Kidney (tissue), 14 donors: ENCODE data around the gene IFRD2. TPM values are rescaled to one million over a fixed set of nuclear protein-coding genes. Genes with fewer than 3 reads are reported as not detected.
A peak's percentile ranks its signal among the peaks of the same experiment; 100 is the strongest.

Experiments used
- DNase-seq, 5 donors: peaks; one replicate each; pipeline ENCODE4 v3.0.0-alpha.2; 2013 to 2020
- FAIRE-seq: peaks from 2 replicates; lab custom pipeline; 2012; peaks lifted over from hg19 to GRCh38; lab: Jason Lieb, UNC
- H3K27ac ChIP-seq, 2 donors: one replicate each; pipeline ENCODE4 v1.7.0; 2013; ENCODE audit warnings: low read depth in 2 of 2, low read length in 2 of 2, inconsistent platforms in 1 of 2
- H3K27me3 ChIP-seq: one replicate; pipeline ENCODE4 v1.7.1; 2013; ENCODE audit warnings: low read length, inconsistent platforms; ENCODE audit not compliant: control insufficient read depth, insufficient read depth
- H3K36me3 ChIP-seq, 3 donors: one replicate each; pipeline versions ENCODE4 v1.7.0 to v1.7.1; 2013; ENCODE audit warnings: low read length in 3 of 3, control low read depth in 1 of 3, inconsistent platforms in 1 of 3; ENCODE audit not compliant: insufficient read depth in 3 of 3, control insufficient read depth in 2 of 3
- H3K4me1 ChIP-seq, 3 donors: one replicate each; pipeline versions ENCODE4 v1.7.0 to v1.7.1; 2013; ENCODE audit warnings: low read length in 3 of 3, inconsistent platforms in 1 of 3, low read depth in 1 of 3; ENCODE audit not compliant: control insufficient read depth in 2 of 3, insufficient read depth in 2 of 3
- H3K4me3 ChIP-seq, 3 donors: one replicate each; pipeline versions ENCODE4 v1.7.0 to v1.8.1; 2013; ENCODE audit warnings: low read length in 3 of 3, control low read depth in 1 of 3, inconsistent platforms in 1 of 3
- H3K9ac ChIP-seq, 3 donors: one replicate each; pipeline versions ENCODE4 v1.7.0 to v1.7.1; 2013; ENCODE audit warnings: low read length in 3 of 3, control low read depth in 1 of 3, inconsistent platforms in 1 of 3
- H3K9me3 ChIP-seq, 3 donors: one replicate each; pipeline versions ENCODE4 v1.7.0 to v1.7.1; 2013; ENCODE audit warnings: low read length in 3 of 3, control low read depth in 1 of 3, inconsistent platforms in 1 of 3; ENCODE audit not compliant: control insufficient read depth in 2 of 3, insufficient read depth in 1 of 3
- intact Hi-C: fragments of 100-400 bp; cut with DNase I; formaldehyde crosslinking; loops from one replicate; pipeline ENCODE4 v1.11.1; 2022
- polyA plus RNA-seq: library from polyadenylated mRNA; stranded (reverse); fragments of 350-450 nt; fragmentation: Illumina TruSeq; extraction: RNeasy Lipid Tissue Mini Kit (QIAGEN cat#74804); gene quantifications from one replicate; pipeline ENCODE4 v1.2.3, GENCODE V29; 2014; ENCODE audit warnings: low read depth, low replicate concordance; ENCODE audit not compliant: insufficient read depth
- total RNA-seq: library from RNA; stranded (reverse); fragmentation: NEBNext Ultra II Directional; extraction: Animal tissue kit (Norgen Biotek cat#: 25700); gene quantifications from one replicate; pipeline ENCODE4 v1.2.1, GENCODE V29; 2021
- TF ChIP-seq, protein P1 (sequence below): IDR thresholded peaks from 3 replicates; pipeline ENCODE4 v1.5.1; 2012; ENCODE audit warnings: mild to moderate bottlenecking, moderate library complexity, borderline replicate concordance; ENCODE audit not compliant: insufficient read depth; ENCODE audit errors: extremely low read depth
- donor health status: control.
- donor health status: control.
- donor health status: control.
- donor health status: control.
- donor health status: control.
- donor health status: DM: yes; HTN: yes; CAD: no.
- donor health status: Normal renal cell carcinoma (clear cell type).

Gene IFRD2
- total and polyA plus RNA-seq, 2 donors from 2014 or later, result 54.1 to 78.1 TPM

DNA sequence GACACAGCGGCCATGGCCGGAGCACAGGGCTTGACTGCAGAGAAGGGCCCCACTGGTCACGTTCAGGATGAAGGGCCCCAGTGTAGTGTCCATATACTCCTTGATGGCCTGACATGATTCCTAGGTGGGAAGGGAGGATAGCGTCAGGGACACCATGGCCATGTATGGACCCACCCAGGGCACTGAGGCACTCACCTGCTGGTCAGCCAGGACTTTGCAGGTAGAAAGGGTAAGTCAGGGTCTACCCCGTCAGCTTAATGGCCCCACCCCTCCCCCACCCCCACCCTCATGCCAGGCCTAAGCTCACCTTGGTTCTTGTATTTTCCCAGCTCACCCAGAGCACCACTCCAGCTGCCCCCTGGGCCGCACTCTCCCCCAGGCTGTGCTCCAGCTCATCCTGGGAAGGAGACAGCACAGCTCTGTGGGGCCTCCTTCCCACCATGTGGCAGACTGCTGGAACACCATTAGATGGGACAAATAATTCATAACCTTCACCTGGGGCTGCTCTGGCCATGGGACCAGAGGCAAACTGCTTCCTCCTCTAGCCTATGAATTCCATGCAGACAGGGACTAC is 8.5 kb upstream of the IFRD2 start:
- FAIRE-seq (no peak), DNase-seq (peak in 1 of 5 donors; percentile 74)
- Histone ChIP-seq H3K4me3 (no peak overlapping the region), H3K9me3 (no peaks in the 10 kb centered on the region), H3K4me1 (peaks cover 4 to 38% (median 18%) of the 10 kb centered on the region in 3 donors), H3K9ac (peak overlapping the region in 1 of 3 donors; percentile 64), H3K36me3 (peaks cover 0 to 6% (median 3%) of the 10 kb centered on the region in 3 donors), H3K27me3 (no peaks in the 10 kb centered on the region), H3K27ac (peak overlapping the region; percentile 80 to 93)
- TF ChIP-seq, protein P1, sequence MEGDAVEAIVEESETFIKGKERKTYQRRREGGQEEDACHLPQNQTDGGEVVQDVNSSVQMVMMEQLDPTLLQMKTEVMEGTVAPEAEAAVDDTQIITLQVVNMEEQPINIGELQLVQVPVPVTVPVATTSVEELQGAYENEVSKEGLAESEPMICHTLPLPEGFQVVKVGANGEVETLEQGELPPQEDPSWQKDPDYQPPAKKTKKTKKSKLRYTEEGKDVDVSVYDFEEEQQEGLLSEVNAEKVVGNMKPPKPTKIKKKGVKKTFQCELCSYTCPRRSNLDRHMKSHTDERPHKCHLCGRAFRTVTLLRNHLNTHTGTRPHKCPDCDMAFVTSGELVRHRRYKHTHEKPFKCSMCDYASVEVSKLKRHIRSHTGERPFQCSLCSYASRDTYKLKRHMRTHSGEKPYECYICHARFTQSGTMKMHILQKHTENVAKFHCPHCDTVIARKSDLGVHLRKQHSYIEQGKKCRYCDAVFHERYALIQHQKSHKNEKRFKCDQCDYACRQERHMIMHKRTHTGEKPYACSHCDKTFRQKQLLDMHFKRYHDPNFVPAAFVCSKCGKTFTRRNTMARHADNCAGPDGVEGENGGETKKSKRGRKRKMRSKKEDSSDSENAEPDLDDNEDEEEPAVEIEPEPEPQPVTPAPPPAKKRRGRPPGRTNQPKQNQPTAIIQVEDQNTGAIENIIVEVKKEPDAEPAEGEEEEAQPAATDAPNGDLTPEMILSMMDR, result no peak
- intact Hi-C loops, result no loop called here

DNA sequence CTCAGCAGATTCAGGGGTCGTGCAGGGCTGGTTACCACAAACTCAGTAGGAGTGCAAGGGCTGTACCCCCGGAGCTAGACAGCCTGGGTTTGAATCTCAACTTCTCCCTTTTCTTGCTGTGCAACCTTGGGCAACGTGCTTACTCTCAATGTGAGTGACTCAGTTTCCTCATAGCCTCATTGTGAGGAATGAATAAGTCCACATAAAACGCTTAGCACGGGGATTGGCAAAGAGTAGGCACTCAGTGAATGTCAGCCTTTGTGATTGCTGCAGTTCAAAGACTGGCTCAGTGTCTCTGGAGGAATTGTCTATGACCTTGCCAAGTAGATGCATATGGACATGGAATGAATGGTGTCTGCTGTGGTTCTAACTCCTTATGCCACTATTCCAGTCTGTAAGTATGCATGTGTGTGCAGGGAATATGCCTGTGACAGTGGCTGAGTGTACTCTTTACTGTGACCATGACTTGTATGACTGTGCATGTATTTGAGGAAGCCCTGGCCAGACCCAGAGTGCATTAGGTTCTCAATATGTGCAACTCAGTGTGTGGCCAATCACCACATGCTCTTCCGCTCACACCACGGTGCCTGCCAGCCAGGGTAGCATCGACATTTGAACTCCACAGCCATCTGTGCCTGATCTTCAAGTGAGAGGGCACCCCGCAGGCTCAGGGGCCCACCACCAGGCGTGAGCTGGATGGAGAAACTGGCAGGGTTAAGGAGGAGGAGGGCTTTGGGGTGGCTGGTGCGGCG is 7.9 kb upstream of the IFRD2 start:
- peak overlapping the region; percentile 80 to 93 for H3K27ac ChIP-seq
- TF ChIP-seq, protein P1, result no peak
- H3K4me3 ChIP-seq, result peak overlapping the region; percentile 50 to 68 (median 67)
- FAIRE-seq, result no peak
- peak overlapping the region; percentile 0 to 64 (median 30) for H3K9ac ChIP-seq
- H3K27me3 ChIP-seq, result no peaks in the 10 kb centered on the region
- intact Hi-C loops, result no loop called here
- DNase-seq, result no peak
- peaks cover 4 to 38% (median 18%) of the 10 kb centered on the region in 3 donors for H3K4me1 ChIP-seq
- no peaks in the 10 kb centered on the region for H3K9me3 ChIP-seq
- H3K36me3 ChIP-seq, result peaks cover 0 to 6% (median 3%) of the 10 kb centered on the region in 3 donors

DNA sequence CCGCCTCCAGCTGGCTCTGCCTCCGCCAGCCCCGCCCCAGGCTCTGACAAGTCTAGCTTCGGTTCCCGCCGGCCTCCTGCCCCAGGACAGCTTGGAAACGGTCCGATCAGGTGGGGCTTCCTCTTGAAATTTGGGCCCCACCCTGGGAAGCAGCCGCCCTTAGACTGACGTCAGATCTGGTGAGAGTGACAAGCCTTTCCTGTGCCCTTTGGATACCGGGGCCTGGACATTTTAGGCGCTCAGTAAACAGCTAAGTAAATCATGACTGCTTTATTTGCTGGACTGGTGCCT is 7.4 kb upstream of the IFRD2 start:
- Histone ChIP-seq H3K36me3 (peaks cover 0 to 6% (median 3%) of the 10 kb centered on the region in 3 donors), H3K9me3 (no peaks in the 10 kb centered on the region), H3K9ac (peak overlapping the region; percentile 0 to 64 (median 30)), H3K4me3 (peak overlapping the region; percentile 50 to 68 (median 67)), H3K27me3 (no peaks in the 10 kb centered on the region), H3K4me1 (peaks cover 4 to 38% (median 18%) of the 10 kb centered on the region in 3 donors), H3K27ac (peak overlapping the region; percentile 80 to 93)
- no peak for FAIRE-seq
- DNase-seq, result no peak
- TF ChIP-seq, protein P1, result no peak
- intact Hi-C loops, result no loop called here
